ENCODE results near the gene MMEL1.

- no peak for TF ChIP-seq FOXA1 (IDR thresholded peaks at IDR 0.05)
- TF ChIP-seq FOXM1 (IDR thresholded peaks at IDR 0.05; ENCODE audit: borderline replicate concordance) = no peak
- TF ChIP-seq SP1 (IDR thresholded peaks at IDR 0.05) = no peak
- TF ChIP-seq BHLHE40 (IDR thresholded peaks at IDR 0.05; ENCODE audit: borderline replicate concordance) = no peak
- TF ChIP-seq PKNOX1 (IDR thresholded peaks at IDR 0.05) = no peak
These were observed 80.6 kb downstream of the MMEL1 start for GRCh38 chr1:2552189-2552588.

All from HEK293T (cell line).